SK-N-SH treated with all-trans-retinoic acid at 6 μM for 48 hours (cell line): ENCODE measurements around the gene SHROOM4.

Experiments used
- GLIS3 ChIP-seq: fragments of 250-450 bp; sonication (Bioruptor Pico); IDR thresholded peaks from 2 replicates; pipeline ENCODE4 v1.5.0; 2020; ENCODE audit warnings: mild to moderate bottlenecking, moderate library complexity
- POU6F1 ChIP-seq: fragments of 250-450 bp; sonication (Bioruptor Pico); IDR thresholded peaks from 2 replicates; pipeline ENCODE4 v1.8.0; 2021; ENCODE audit warnings: low read depth, mild to moderate bottlenecking, moderate library complexity, borderline replicate concordance
- RARB ChIP-seq: fragments of 250-450 bp; sonication (Bioruptor Pico); IDR thresholded peaks from 2 replicates; pipeline ENCODE4 v1.8.0; 2021; ENCODE audit warnings: mild to moderate bottlenecking, moderate library complexity
- ZC3H10 ChIP-seq: fragments of 250-450 bp; sonication (Bioruptor Pico); IDR thresholded peaks from 2 replicates; pipeline ENCODE4 v1.5.1; 2021; ENCODE audit warnings: mild to moderate bottlenecking, moderate library complexity
- TF ChIP-seq, protein P1 (sequence below): fragments of 250-450 bp; sonication (Bioruptor Pico); IDR thresholded peaks from 2 replicates; pipeline ENCODE4 v1.5.1; 2020; ENCODE audit warnings: low read depth, mild to moderate bottlenecking, moderate library complexity

DNA sequence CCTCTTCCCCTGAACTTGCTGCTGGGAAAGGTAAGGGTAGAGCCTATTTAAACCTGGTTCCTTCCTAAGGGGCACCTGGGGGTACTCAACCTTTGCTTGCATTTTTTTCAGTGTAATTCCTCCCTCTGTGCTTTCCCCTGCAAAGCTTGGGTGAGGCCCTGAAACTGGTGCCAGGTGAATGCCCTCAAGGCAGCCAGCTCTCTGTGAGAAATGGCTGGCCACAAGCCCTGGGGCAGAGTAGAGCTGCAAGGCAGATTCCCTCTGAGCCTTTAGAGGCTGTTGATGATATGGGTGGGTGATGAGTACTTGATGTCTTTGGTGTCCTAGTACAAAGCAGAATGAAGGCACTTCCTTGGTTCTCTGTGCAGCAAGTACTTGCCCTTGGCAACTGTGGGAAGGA lies 217.9 kb downstream of the SHROOM4 start:
- no peak for TF ChIP-seq ZC3H10
- no peak for TF ChIP-seq RARB (CRISPR knock-in tag)
- no peak for TF ChIP-seq GLIS3 (CRISPR knock-in tag)
- no peak for TF ChIP-seq POU6F1 (CRISPR knock-in tag)
- TF ChIP-seq, protein P1, sequence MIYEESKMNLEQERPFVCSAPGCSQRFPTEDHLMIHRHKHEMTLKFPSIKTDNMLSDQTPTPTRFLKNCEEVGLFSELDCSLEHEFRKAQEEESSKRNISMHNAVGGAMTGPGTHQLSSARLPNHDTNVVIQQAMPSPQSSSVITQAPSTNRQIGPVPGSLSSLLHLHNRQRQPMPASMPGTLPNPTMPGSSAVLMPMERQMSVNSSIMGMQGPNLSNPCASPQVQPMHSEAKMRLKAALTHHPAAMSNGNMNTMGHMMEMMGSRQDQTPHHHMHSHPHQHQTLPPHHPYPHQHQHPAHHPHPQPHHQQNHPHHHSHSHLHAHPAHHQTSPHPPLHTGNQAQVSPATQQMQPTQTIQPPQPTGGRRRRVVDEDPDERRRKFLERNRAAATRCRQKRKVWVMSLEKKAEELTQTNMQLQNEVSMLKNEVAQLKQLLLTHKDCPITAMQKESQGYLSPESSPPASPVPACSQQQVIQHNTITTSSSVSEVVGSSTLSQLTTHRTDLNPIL (CRISPR knock-in tag): no peak
